Upper lobe of left lung (tissue), 6 donors: Measurements from ENCODE around the gene LZIC. TPM values are rescaled to one million over a fixed set of nuclear protein-coding genes. Genes with fewer than 3 reads are reported as not detected.
A peak's percentile ranks its signal among the peaks of the same experiment; 100 is the strongest.
"Not testable (repeated sequence)": the region's sequence is repeated elsewhere in the genome, so short reads cannot be mapped to it uniquely, and the experiment has no call there.

Experiments
- ATAC-seq, 2 donors: fragments of 200-7000 bp; cut with Tn5 transposase; one replicate each; pipeline ENCODE4 v1.9.1; 2022; ENCODE audit warnings: mild to moderate bottlenecking in 2 of 2, moderate library complexity in 2 of 2; ENCODE audit not compliant: low FRiP score in 2 of 2
- DNase-seq, 2 donors: peaks; one replicate each; pipeline ENCODE4 v3.0.0-alpha.2; 2019 to 2020
- H3K27ac ChIP-seq, 4 donors: fragments of 200-600 bp; sonication (generic); one replicate each; pipeline ENCODE4 v1.5.1; 2016 to 2019
- H3K27me3 ChIP-seq, 4 donors: fragments of 200-600 bp; sonication (generic); one replicate each; pipeline ENCODE4 v1.5.1; 2017 to 2019
- H3K36me3 ChIP-seq, 4 donors: fragments of 200-600 bp; sonication (generic); one replicate each; pipeline ENCODE4 v1.5.1; 2016 to 2019
- H3K4me1 ChIP-seq, 4 donors: fragments of 200-600 bp; sonication (generic); one replicate each; pipeline ENCODE4 v1.5.1; 2018 to 2019
- H3K4me3 ChIP-seq, 4 donors: fragments of 200-600 bp; sonication (generic); one replicate each; pipeline ENCODE4 v1.5.1; 2017 to 2019; ENCODE audit warnings: mild to moderate bottlenecking in 2 of 4, moderate library complexity in 1 of 4
- H3K9me3 ChIP-seq, 4 donors: fragments of 200-600 bp; sonication (generic); one replicate each; pipeline ENCODE4 v1.5.1; 2018 to 2019
- EP300 ChIP-seq, 4 donors: sonication (generic); formaldehyde crosslinking; IDR thresholded peaks; one replicate each; pipeline ENCODE4 v1.5.1; 2017; ENCODE audit warnings: antibody characterized with exemption in 4 of 4, control low read depth in 2 of 4
- POLR2A ChIP-seq, 4 donors: fragments of 450-650 bp; IDR thresholded peaks; one replicate each; pipeline ENCODE4 v1.5.1; 2016 to 2017; ENCODE audit warnings: antibody characterized with exemption in 4 of 4, mild to moderate bottlenecking in 2 of 4
- POLR2AphosphoS5 ChIP-seq, 2 donors: sonication (generic); formaldehyde crosslinking; IDR thresholded peaks; one replicate each; pipeline ENCODE4 v1.5.1; 2017; ENCODE audit warnings: antibody characterized with exemption in 2 of 2
- whole genome bisulfite sequencing, 2 donors: methylation state at CpG; one replicate each; pipeline ENCODE4 v1.1.5; 2017 to 2018; 5-methylcytosine and 5-hydroxymethylcytosine counted together
- total RNA-seq, 6 donors: library from RNA; depleted of rRNA in 4 of 6; stranded (reverse); fragments of >200 nt in 4 of 6; gene quantifications; one replicate each; pipeline versions ENCODE4 v1.1.0 to v1.2.1, GENCODE V29; 2016 to 2021
- TF ChIP-seq, protein P1 (sequence below), 6 experiments: fragments of 450-650 bp in 4 of 6; fragments of 200-600 bp in 2 of 6; sonication (generic) in 2 of 6; IDR thresholded peaks; one replicate each; pipeline ENCODE4 v1.5.1; 2016 to 2019; ENCODE audit warnings: antibody characterized with exemption in 6 of 6
- donor health status: DM: no; HTN: no; CAD: no; lungs with moderate emphysema.
- donor health status: DM: no; HTN: yes; CAD: no; lungs with severe emphysema.

Gene LZIC
- total RNA-seq, 6 donors from 2014 or later = 9.4 to 28.7 (median 19.4) TPM

DNA sequence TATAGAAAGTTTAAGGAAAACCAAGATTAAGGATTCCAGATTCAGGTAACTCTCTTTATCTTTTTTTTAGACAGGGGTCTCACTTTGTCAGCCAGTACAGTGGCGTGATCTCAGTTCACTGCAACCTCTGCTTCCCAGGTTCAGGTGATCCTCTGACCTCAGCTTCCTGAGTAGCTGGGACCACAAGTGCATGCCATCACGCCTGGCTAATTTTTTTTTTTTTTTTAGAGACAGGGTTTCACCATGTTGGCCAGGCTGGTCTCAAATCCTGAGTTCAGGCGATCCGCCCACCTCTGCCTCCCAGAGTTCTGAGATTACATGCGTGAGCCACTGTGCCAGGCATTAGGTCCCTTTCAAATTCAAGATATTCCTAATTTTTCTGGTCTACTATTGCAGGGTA is 15.9 kb downstream of the LZIC start:
- no peak for DNase-seq
- no peak overlapping the region for H3K4me3 ChIP-seq
- 89 to 92% methylated on average over 5 of the region's 5 CpGs for WGBS, 2 donors
- H3K27me3 ChIP-seq = no peaks in the 10 kb centered on the region
- no peak for ATAC-seq
- TF ChIP-seq POLR2AphosphoS5 (IDR thresholded peaks at IDR 0.05) (no peak), EP300 (IDR thresholded peaks at IDR 0.05) (no peak), POLR2A (IDR thresholded peaks at IDR 0.05) (no peak)
- TF ChIP-seq, protein P1, sequence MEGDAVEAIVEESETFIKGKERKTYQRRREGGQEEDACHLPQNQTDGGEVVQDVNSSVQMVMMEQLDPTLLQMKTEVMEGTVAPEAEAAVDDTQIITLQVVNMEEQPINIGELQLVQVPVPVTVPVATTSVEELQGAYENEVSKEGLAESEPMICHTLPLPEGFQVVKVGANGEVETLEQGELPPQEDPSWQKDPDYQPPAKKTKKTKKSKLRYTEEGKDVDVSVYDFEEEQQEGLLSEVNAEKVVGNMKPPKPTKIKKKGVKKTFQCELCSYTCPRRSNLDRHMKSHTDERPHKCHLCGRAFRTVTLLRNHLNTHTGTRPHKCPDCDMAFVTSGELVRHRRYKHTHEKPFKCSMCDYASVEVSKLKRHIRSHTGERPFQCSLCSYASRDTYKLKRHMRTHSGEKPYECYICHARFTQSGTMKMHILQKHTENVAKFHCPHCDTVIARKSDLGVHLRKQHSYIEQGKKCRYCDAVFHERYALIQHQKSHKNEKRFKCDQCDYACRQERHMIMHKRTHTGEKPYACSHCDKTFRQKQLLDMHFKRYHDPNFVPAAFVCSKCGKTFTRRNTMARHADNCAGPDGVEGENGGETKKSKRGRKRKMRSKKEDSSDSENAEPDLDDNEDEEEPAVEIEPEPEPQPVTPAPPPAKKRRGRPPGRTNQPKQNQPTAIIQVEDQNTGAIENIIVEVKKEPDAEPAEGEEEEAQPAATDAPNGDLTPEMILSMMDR (IDR thresholded peaks at IDR 0.05) = no peak
- H3K4me1 ChIP-seq = no peaks in the 10 kb centered on the region
- H3K36me3 ChIP-seq = peaks cover 0 to 45% (median 10%) of the 10 kb centered on the region in 4 donors
- no peaks in the 10 kb centered on the region for H3K9me3 ChIP-seq
- no peak overlapping the region for H3K27ac ChIP-seq

DNA sequence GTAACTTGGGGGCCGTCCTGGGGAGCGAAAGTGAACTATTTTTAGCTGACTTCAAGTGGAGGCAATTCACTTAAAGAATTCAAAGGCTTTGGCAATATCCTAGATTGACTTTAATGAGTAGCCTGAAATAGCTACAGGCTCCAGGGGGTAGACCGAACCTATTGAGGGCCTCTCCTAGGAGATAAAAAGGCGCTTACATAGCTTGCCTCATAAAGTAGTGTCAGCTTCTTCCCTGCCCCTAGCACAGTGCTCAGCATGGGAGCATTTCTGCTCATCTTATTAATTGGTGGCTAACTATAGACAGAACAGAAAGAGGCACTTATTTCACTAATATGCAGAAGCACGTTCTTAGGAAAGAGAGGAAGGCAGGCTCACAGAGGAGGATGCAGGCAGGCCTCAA is 20.8 kb downstream of the LZIC start:
- ATAC-seq = no peak
- peak overlapping the region in 1 of 4 donors; percentile 6 for H3K27ac ChIP-seq
- H3K4me3 ChIP-seq = no peak overlapping the region
- no peaks in the 10 kb centered on the region for H3K4me1 ChIP-seq
- no peaks in the 10 kb centered on the region for H3K27me3 ChIP-seq
- TF ChIP-seq EP300 (IDR thresholded peaks at IDR 0.05) = no peak
- TF ChIP-seq, protein P1 (IDR thresholded peaks at IDR 0.05) = no peak
- no peak for TF ChIP-seq POLR2AphosphoS5 (IDR thresholded peaks at IDR 0.05)
- no peak for TF ChIP-seq POLR2A (IDR thresholded peaks at IDR 0.05)
- DNase-seq = no peak
- 55 to 75% methylated on average over 5 of the region's 5 CpGs for WGBS, 2 donors
- H3K9me3 ChIP-seq = no peaks in the 10 kb centered on the region
- H3K36me3 ChIP-seq = no peaks in the 10 kb centered on the region

DNA sequence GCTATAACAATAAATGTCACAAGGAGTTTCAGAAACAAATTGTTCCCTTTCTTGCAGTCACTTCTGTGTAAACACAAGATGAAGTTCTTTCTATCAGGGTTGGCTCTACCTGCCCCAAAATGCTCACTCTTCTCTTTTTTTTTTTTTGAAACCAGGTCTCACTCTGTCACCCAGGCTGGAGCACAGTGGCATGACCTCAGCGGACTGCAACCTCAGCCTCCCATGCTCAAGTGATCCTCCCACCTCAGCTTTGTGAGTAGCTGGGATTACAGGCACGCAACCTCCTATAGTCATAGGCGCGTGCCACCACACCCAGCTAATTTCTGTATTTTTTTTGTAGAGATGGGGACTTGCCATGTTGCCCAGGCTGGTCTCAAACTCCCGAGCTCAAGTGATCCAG is 22.6 kb downstream of the LZIC start:
- TF ChIP-seq, protein P1 (IDR thresholded peaks at IDR 0.05) = no peak
- TF ChIP-seq EP300 (IDR thresholded peaks at IDR 0.05) = no peak
- no peak for TF ChIP-seq POLR2AphosphoS5 (IDR thresholded peaks at IDR 0.05)
- TF ChIP-seq POLR2A (IDR thresholded peaks at IDR 0.05) = no peak
- 90 to 92% methylated on average over 4 to 5 of the region's 5 CpGs for WGBS, 2 donors
- H3K27me3 ChIP-seq = no peaks in the 10 kb centered on the region
- DNase-seq (no peak), ATAC-seq (no peak)
- no peak overlapping the region for H3K27ac ChIP-seq
- no peak overlapping the region for H3K4me3 ChIP-seq
- H3K9me3 ChIP-seq = no peaks in the 10 kb centered on the region
- H3K4me1 ChIP-seq = no peaks in the 10 kb centered on the region
- no peaks in the 10 kb centered on the region for H3K36me3 ChIP-seq

DNA sequence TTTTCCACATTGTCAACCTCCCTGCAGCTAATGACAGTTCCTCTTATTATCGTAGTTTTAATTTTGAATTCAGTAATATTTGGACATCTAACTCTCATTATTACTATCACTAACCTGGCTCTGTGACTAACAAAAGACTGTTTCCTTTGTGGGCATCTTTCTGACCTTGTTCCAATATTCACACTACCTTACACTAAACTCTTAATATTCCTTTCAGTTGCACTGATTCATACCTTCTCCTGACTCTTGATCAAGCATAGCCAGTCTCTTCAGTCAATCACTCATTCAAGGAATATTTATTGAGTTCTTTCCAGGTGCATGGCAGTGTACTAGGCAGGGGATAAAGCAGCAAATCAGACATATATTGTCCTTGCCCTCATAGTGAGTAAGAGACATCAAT is 25.3 kb downstream of the LZIC start:
- no peaks in the 10 kb centered on the region for H3K4me1 ChIP-seq
- ATAC-seq = no peak
- H3K4me3 ChIP-seq = no peak overlapping the region
- H3K9me3 ChIP-seq = no peaks in the 10 kb centered on the region
- H3K27ac ChIP-seq = no peak overlapping the region
- WGBS, 2 donors = 88 to 90% methylated on average over 1 of the region's 1 CpG
- TF ChIP-seq, protein P1 (IDR thresholded peaks at IDR 0.05) = no peak
- TF ChIP-seq POLR2A (IDR thresholded peaks at IDR 0.05) = no peak
- no peak for TF ChIP-seq EP300 (IDR thresholded peaks at IDR 0.05)
- TF ChIP-seq POLR2AphosphoS5 (IDR thresholded peaks at IDR 0.05) = no peak
- no peaks in the 10 kb centered on the region for H3K36me3 ChIP-seq
- DNase-seq = no peak
- no peaks in the 10 kb centered on the region for H3K27me3 ChIP-seq

DNA sequence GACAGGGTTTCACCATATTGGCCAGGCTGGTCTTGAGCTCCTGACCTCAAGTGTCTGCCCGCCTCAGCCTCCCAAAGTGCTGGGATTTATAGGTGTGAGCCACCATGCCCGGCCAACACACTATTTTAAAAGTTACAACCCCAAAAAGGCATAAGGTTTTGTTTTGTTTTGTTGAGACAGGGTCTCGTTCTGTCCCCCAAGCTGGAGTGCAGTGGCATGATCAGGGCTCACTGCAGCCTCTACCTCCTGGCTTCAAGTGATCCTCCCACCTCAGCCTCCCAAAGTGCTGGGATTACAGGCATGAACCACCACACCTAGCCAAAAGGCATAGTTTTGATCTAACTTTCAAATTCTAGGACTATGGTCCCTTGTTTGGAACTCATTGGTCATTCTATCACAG is 25.7 kb downstream of the LZIC start:
- ATAC-seq, H3K4me1 ChIP-seq, H3K27ac ChIP-seq, H3K36me3 ChIP-seq, H3K4me3 ChIP-seq, H3K27me3 ChIP-seq, H3K9me3 ChIP-seq, DNase-seq: not testable (repeated sequence)
- WGBS, 2 donors = 92 to 98% methylated on average over 3 of the region's 3 CpGs
